OCI-LY3 (cell line): Measurements from ENCODE around the gene MAP2K6.

Experiments
- EZH2phosphoT487 ChIP-seq: fragments of 200-600 bp; shearing (Covaris generic); IDR thresholded peaks from 2 replicates; pipeline ENCODE4 v1.6.1; 2018; ENCODE audit warnings: antibody characterized with exemption, mixed run types, low read depth
- TF ChIP-seq, protein P1 (sequence below): fragments of 200-600, 300-600 bp; sonication (generic); IDR thresholded peaks from 2 replicates; pipeline ENCODE4 v1.5.1; 2014; ENCODE audit warnings: antibody characterized with exemption, low read length, low read depth

DNA sequence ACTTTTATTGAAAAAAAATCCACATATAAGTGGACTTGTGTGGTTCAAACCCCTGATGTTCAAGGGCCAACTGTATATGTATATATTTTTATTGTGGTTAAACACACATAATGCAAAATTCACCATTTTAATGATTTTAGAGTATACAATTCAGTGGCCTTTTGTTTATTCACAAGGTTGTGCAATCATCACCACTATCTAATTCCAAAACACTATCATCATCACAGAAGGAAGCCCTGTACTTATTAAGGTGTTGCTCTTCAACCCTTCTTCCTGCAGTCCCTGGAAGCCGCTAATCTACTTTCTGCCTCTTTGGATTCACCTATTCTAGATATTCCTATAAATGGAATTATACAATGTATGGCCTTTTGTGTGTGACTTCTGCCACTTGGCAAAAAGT, 23.0 kb downstream of the MAP2K6 start:
- TF ChIP-seq, protein P1, sequence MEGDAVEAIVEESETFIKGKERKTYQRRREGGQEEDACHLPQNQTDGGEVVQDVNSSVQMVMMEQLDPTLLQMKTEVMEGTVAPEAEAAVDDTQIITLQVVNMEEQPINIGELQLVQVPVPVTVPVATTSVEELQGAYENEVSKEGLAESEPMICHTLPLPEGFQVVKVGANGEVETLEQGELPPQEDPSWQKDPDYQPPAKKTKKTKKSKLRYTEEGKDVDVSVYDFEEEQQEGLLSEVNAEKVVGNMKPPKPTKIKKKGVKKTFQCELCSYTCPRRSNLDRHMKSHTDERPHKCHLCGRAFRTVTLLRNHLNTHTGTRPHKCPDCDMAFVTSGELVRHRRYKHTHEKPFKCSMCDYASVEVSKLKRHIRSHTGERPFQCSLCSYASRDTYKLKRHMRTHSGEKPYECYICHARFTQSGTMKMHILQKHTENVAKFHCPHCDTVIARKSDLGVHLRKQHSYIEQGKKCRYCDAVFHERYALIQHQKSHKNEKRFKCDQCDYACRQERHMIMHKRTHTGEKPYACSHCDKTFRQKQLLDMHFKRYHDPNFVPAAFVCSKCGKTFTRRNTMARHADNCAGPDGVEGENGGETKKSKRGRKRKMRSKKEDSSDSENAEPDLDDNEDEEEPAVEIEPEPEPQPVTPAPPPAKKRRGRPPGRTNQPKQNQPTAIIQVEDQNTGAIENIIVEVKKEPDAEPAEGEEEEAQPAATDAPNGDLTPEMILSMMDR, result no peak
- no peak for TF ChIP-seq EZH2phosphoT487
